Transverse colon (tissue), 4 donors: ENCODE results near the gene TSPAN9. TPM values are rescaled to one million over a fixed set of nuclear protein-coding genes. Genes with fewer than 3 reads are reported as not detected.

Experiments
- DNase-seq: peaks from one replicate; pipeline ENCODE4 v3.0.0-alpha.2; 2019
- H3K27ac ChIP-seq, 4 donors: fragments of 200-600 bp; sonication (generic); 2 replicates each; pipeline ENCODE4 v1.5.1; 2016 to 2018; ENCODE audit warnings: inconsistent platforms in 4 of 4
- H3K27me3 ChIP-seq: fragments of 200-600 bp; sonication (generic); 2 replicates; pipeline ENCODE4 v1.5.1; 2017; ENCODE audit warnings: inconsistent platforms
- H3K36me3 ChIP-seq, 4 donors: fragments of 200-600 bp; sonication (generic); 2 replicates each; pipeline ENCODE4 v1.5.1; 2017 to 2019; ENCODE audit warnings: inconsistent platforms in 4 of 4
- H3K4me1 ChIP-seq, 4 donors: fragments of 200-600 bp; sonication (generic); 2 replicates each; pipeline ENCODE4 v1.5.1; 2017 to 2020; ENCODE audit warnings: inconsistent platforms in 4 of 4
- H3K4me3 ChIP-seq, 4 donors: fragments of 200-600 bp; sonication (generic); 1 replicate in 1 of 4; 2 replicates in 3 of 4; pipeline versions ENCODE4 v1.5.1 to v1.6.1; 2017 to 2019; ENCODE audit warnings: inconsistent platforms in 4 of 4
- H3K9me3 ChIP-seq, 2 donors: fragments of 200-600 bp; sonication (generic); 2 replicates each; pipeline ENCODE4 v1.5.1; 2017 to 2019; ENCODE audit warnings: inconsistent platforms in 2 of 2
- CTCF ChIP-seq, 5 experiments: fragments of 200-600 bp in 3 of 5; fragments of 450-650 bp in 2 of 5; sonication (generic) in 3 of 5; IDR thresholded peaks; 1 replicate in 2 of 5; 2 replicates in 3 of 5; pipeline ENCODE4 v1.5.1; 2016 to 2017; ENCODE audit warnings: antibody characterized with exemption in 5 of 5, inconsistent platforms in 3 of 5, mild to moderate bottlenecking in 2 of 5, moderate library complexity in 1 of 5
- EP300 ChIP-seq: sonication (generic); formaldehyde crosslinking; IDR thresholded peaks from one replicate; pipeline ENCODE4 v1.6.1; 2017; ENCODE audit warnings: antibody characterized with exemption, low read depth
- POLR2A ChIP-seq: fragments of 450-650 bp; IDR thresholded peaks from one replicate; pipeline ENCODE4 v1.6.1; 2016; ENCODE audit warnings: antibody characterized with exemption, mild to moderate bottlenecking, moderate library complexity
- POLR2AphosphoS5 ChIP-seq, 3 donors: sonication (generic); formaldehyde crosslinking; IDR thresholded peaks; one replicate each; pipeline ENCODE4 v1.6.1; 2016; ENCODE audit warnings: antibody characterized with exemption in 3 of 3
- WGBS, 2 donors: methylation state at CpG; one replicate each; pipeline ENCODE4 v1.1.5; 2018; ENCODE audit warnings: low coverage in 1 of 2; 5-methylcytosine and 5-hydroxymethylcytosine counted together
- in situ Hi-C, 4 donors: fragments of 200-750 bp; cut with MboI; loops; one replicate each; pipeline versions ENCODE4 v1.15.0 to v1.15.1; 2017; ENCODE audit warnings: low sequenced_read_pairs in 3 of 4, low pct_ligation_motif_present in 1 of 4, low pct_unique_long_range_greater_than_20kb in 1 of 4
- intact Hi-C: fragments of 100-400 bp; cut with DNase I; formaldehyde crosslinking; loops from one replicate; pipeline ENCODE4 v1.15.1; 2023; ENCODE audit warnings: low total_unique reads
- total RNA-seq, 4 donors: library from RNA; depleted of rRNA; stranded (reverse); fragments of >200 nt; gene quantifications; one replicate each; pipeline ENCODE4 v1.1.0, GENCODE V29; 2016

The TSPAN9 gene
- total RNA-seq, 4 donors from 2014 or later, result 4.2 to 9.3 (median 6.1) TPM

- H3K27ac ChIP-seq, result no peak overlapping the region
- WGBS, 2 donors, result 40 to 66% methylated on average over 2 of the region's 2 CpGs
- peaks cover 44% of the 10 kb centered on the region for H3K27me3 ChIP-seq
- in situ Hi-C loops, result no loop called here
- H3K4me3 ChIP-seq, result no peak overlapping the region
- no peaks in the 10 kb centered on the region for H3K36me3 ChIP-seq
- DNase-seq, result no peak
- H3K9me3 ChIP-seq, result no peaks in the 10 kb centered on the region
- TF ChIP-seq EP300 (no peak), POLR2AphosphoS5 (IDR thresholded peaks at IDR 0.05) (no peak), CTCF (IDR thresholded peaks at IDR 0.05) (no peak), POLR2A (no peak)
- peaks cover 4 to 24% (median 19%) of the 10 kb centered on the region in 4 donors for H3K4me1 ChIP-seq
- intact Hi-C loops, result no loop called here
Measured at GRCh38 chr12:3203713-3204112, 126.5 kb downstream of the TSPAN9 start.

GRCh38 chr12:3204143-3204542 lies 127.0 kb downstream of the TSPAN9 start:
- WGBS, 2 donors, result 94% methylated on average over 10 of the region's 10 CpGs; no CpG with 5 or more reads in 1 of the 2 donors
- H3K27me3 ChIP-seq, result peaks cover 40% of the 10 kb centered on the region
- no peaks in the 10 kb centered on the region for H3K9me3 ChIP-seq
- peaks cover 4 to 23% (median 18%) of the 10 kb centered on the region in 4 donors for H3K4me1 ChIP-seq
- in situ Hi-C loops, result no loop called here
- intact Hi-C loops, result no loop called here
- H3K27ac ChIP-seq, result no peak overlapping the region
- H3K36me3 ChIP-seq, result no peaks in the 10 kb centered on the region
- TF ChIP-seq CTCF (IDR thresholded peaks at IDR 0.05) (no peak), POLR2AphosphoS5 (IDR thresholded peaks at IDR 0.05) (no peak), POLR2A (no peak), EP300 (no peak)
- no peak for DNase-seq
- no peak overlapping the region for H3K4me3 ChIP-seq

- DNase-seq, result no peak
- intact Hi-C loops (no loop called here), in situ Hi-C loops (no loop called here)
- Histone ChIP-seq H3K36me3 (no peaks in the 10 kb centered on the region), H3K27ac (no peak overlapping the region), H3K9me3 (no peaks in the 10 kb centered on the region), H3K4me1 (peaks cover 2 to 15% (median 10%) of the 10 kb centered on the region in 4 donors), H3K4me3 (no peak overlapping the region), H3K27me3 (peaks cover 32% of the 10 kb centered on the region)
- no peak for TF ChIP-seq POLR2A
- TF ChIP-seq EP300, result no peak
- TF ChIP-seq POLR2AphosphoS5 (IDR thresholded peaks at IDR 0.05), result no peak
- no peak for TF ChIP-seq CTCF (IDR thresholded peaks at IDR 0.05)
- WGBS, 2 donors, result 88 to 100% methylated on average over 1 to 16 of the region's 16 CpGs
Measured at GRCh38 chr12:3204730-3205531, 127.8 kb downstream of the TSPAN9 start.

GRCh38 chr12:3205742-3206519 lies 128.8 kb downstream of the TSPAN9 start:
- intact Hi-C loops, result no loop called here

More at GRCh38 chr12:3205742-3206519, 128.8 kb downstream of the TSPAN9 start:
- Histone ChIP-seq H3K4me1 (peaks cover 0 to 5% (median under 1%) of the 10 kb centered on the region in 4 donors), H3K4me3 (no peak overlapping the region), H3K27ac (no peak overlapping the region), H3K27me3 (peaks cover 22% of the 10 kb centered on the region), H3K9me3 (no peaks in the 10 kb centered on the region), H3K36me3 (no peaks in the 10 kb centered on the region)
- no peak for DNase-seq
- TF ChIP-seq CTCF (IDR thresholded peaks at IDR 0.05), result no peak
- TF ChIP-seq EP300, result no peak
- no peak for TF ChIP-seq POLR2A
- TF ChIP-seq POLR2AphosphoS5 (IDR thresholded peaks at IDR 0.05), result no peak
- WGBS, 2 donors, result 72 to 77% methylated on average over 4 to 13 of the region's 13 CpGs
- in situ Hi-C loops, result no loop called here
